Activated CD4-positive, alpha-beta T cell treated with anti-CD3 and anti-CD28 coated beads for 36 hours (primary cell): Measurements from ENCODE around the gene ARIH1. TPM values are rescaled to one million over a fixed set of nuclear protein-coding genes. Genes with fewer than 3 reads are reported as not detected.

Source experiments
- ATAC-seq: fragments of 200-7000 bp; cut with Tn5 transposase; one replicate; pipeline ENCODE4 v1.10.0; 2021; ENCODE audit warnings: mild to moderate bottlenecking, moderate library complexity
- CTCF ChIA-PET: fragments of 350-600 bp; sonication (Branson Sonifier 250); formaldehyde crosslinking; loops from one replicate; lab custom pipeline; 2021; ENCODE audit warnings: antibody characterized with exemption; lab: Charles Lee
- POLR2A ChIA-PET: fragments of 350-600 bp; sonication (Branson Sonifier 250); formaldehyde crosslinking; loops from one replicate; lab custom pipeline; 2021; ENCODE audit warnings: antibody characterized with exemption, inconsistent platforms; lab: Charles Lee
- DNase-seq: peaks from one replicate; pipeline ENCODE4 v3.0.0-alpha.2; 2020
- H3K27ac Mint-ChIP-seq: one replicate; pipeline ENCODE4 v1.8.0; 2021; ENCODE audit warnings: mixed read lengths
- H3K27me3 Mint-ChIP-seq: one replicate; pipeline ENCODE4 v1.8.0; 2021; ENCODE audit warnings: mixed read lengths
- H3K36me3 Mint-ChIP-seq: one replicate; pipeline ENCODE4 v1.8.0; 2021; ENCODE audit warnings: low read depth, mixed read lengths
- H3K4me1 Mint-ChIP-seq: one replicate; pipeline ENCODE4 v1.8.0; 2021; ENCODE audit warnings: mixed read lengths
- H3K4me3 Mint-ChIP-seq: one replicate; pipeline ENCODE4 v1.8.0; 2021; ENCODE audit warnings: mild to moderate bottlenecking, moderate library complexity, mixed read lengths
- H3K9me3 Mint-ChIP-seq: one replicate; pipeline ENCODE4 v1.8.0; 2021; ENCODE audit warnings: low read depth, mixed read lengths
- intact Hi-C, 2 experiments: fragments of 100-400 bp; cut with DNase I in 1 of 2; cut with micrococcal nuclease in 1 of 2; formaldehyde crosslinking; loops; one replicate each; pipeline versions ENCODE4 v1.14.2 to v1.15.1; 2022 to 2024; cut with DNase I, micrococcal nuclease
- total RNA-seq, 2 experiments: library from RNA; stranded (reverse); gene quantifications; one replicate each; pipeline ENCODE4 v1.2.3, GENCODE V29; 2021

The ARIH1 gene
- total RNA-seq, 2 experiments from 2014 or later, result 177 to 195 TPM

GRCh38 chr15:72536506-72536905 is 62.4 kb downstream of the ARIH1 start:
- ChIA-PET POLR2A (interaction anchor here (0.6 kb wide), 1 partner anchor 94 kb away, joined by 8 read pairs; no protein-coding TSS in a partner anchor), CTCF (interaction anchor here (0.7 kb wide), 2 partner anchors 9 to 151 kb away, joined by 3 read pairs; no protein-coding TSS in a partner anchor)
- Mint-ChIP-seq H3K27ac (no peak overlapping the region), H3K4me3 (no peak overlapping the region), H3K27me3 (no peaks in the 10 kb centered on the region), H3K36me3 (peaks cover 19% of the 10 kb centered on the region), H3K9me3 (peaks cover 8% of the 10 kb centered on the region), H3K4me1 (peaks cover 36% of the 10 kb centered on the region)
- no peak for DNase-seq
- intact Hi-C loops, result no loop called here
- no peak for ATAC-seq

- intact Hi-C loops, result no loop called here
Observed at GRCh38 chr15:72538931-72539330, 64.8 kb downstream of the ARIH1 start.

GRCh38 chr15:72540606-72541237 is 66.6 kb downstream of the ARIH1 start:
- Mint-ChIP-seq H3K9me3 (peaks cover 8% of the 10 kb centered on the region), H3K27ac (no peak overlapping the region), H3K27me3 (no peaks in the 10 kb centered on the region), H3K4me1 (peaks cover 13% of the 10 kb centered on the region), H3K36me3 (peaks cover 21% of the 10 kb centered on the region), H3K4me3 (no peak overlapping the region)
- intact Hi-C loops, result no loop called here
- DNase-seq (no peak), ATAC-seq (no peak)
- CTCF ChIA-PET, result interaction anchor here (0.6 to 1.4 kb wide), 2 partner anchors 20 to 314 kb away, joined by 3 read pairs; no protein-coding TSS in a partner anchor
- POLR2A ChIA-PET, result no interaction called here

More at GRCh38 chr15:72538931-72539330, 64.8 kb downstream of the ARIH1 start:
- Mint-ChIP-seq H3K36me3 (peaks cover 19% of the 10 kb centered on the region), H3K4me3 (no peak overlapping the region), H3K4me1 (peaks cover 30% of the 10 kb centered on the region), H3K27me3 (no peaks in the 10 kb centered on the region), H3K27ac (no peak overlapping the region), H3K9me3 (peaks cover 8% of the 10 kb centered on the region)
- ChIA-PET CTCF (no interaction called here), POLR2A (no interaction called here)
- no peak for ATAC-seq
- DNase-seq, result no peak

- POLR2A ChIA-PET, result no interaction called here
Observed at GRCh38 chr15:72541674-72542073, 67.5 kb downstream of the ARIH1 start.

GRCh38 chr15:72545156-72545555 is 71.0 kb downstream of the ARIH1 start:
- Mint-ChIP-seq H3K27ac (no peak overlapping the region), H3K9me3 (no peaks in the 10 kb centered on the region)
- CTCF ChIA-PET, result interaction anchor here (1.3 kb wide), 2 partner anchors 11 to 232 kb away, joined by 3 to 5 read pairs; no protein-coding TSS in a partner anchor

More at GRCh38 chr15:72541674-72542073, 67.5 kb downstream of the ARIH1 start:
- DNase-seq (no peak), ATAC-seq (no peak)
- Mint-ChIP-seq H3K4me1 (peaks cover 9% of the 10 kb centered on the region), H3K9me3 (peaks cover 8% of the 10 kb centered on the region), H3K27ac (no peak overlapping the region), H3K27me3 (no peaks in the 10 kb centered on the region), H3K4me3 (no peak overlapping the region), H3K36me3 (peaks cover 26% of the 10 kb centered on the region)
- CTCF ChIA-PET, result interaction anchor here (1.4 kb wide), 1 partner anchor 19 kb away, joined by 3 read pairs; no protein-coding TSS in a partner anchor
- intact Hi-C loops, result no loop called here

GRCh38 chr15:72554471-72555425 is 80.6 kb downstream of the ARIH1 start:
- H3K36me3 Mint-ChIP-seq, result peaks cover 20% of the 10 kb centered on the region
- DNase-seq, result peak; percentile 71
- no peaks in the 10 kb centered on the region for H3K27me3 Mint-ChIP-seq
- intact Hi-C loops, result no loop called here
- ChIA-PET CTCF (interaction anchor here (0.5 to 1.0 kb wide), 2 partner anchors 45 to 242 kb away, joined by 3 read pairs; no protein-coding TSS in a partner anchor), POLR2A (interaction anchor here (1.0 kb wide), 1 partner anchor 328 kb away, joined by 3 read pairs; no protein-coding TSS in a partner anchor)
- ATAC-seq, result peak; percentile 95
- H3K4me1 Mint-ChIP-seq, result peaks cover 16% of the 10 kb centered on the region
- peak overlapping the region; percentile 76 for H3K27ac Mint-ChIP-seq
- H3K9me3 Mint-ChIP-seq, result no peaks in the 10 kb centered on the region
- H3K4me3 Mint-ChIP-seq, result no peak overlapping the region

More at GRCh38 chr15:72545156-72545555, 71.0 kb downstream of the ARIH1 start:
- no peak overlapping the region for H3K4me3 Mint-ChIP-seq
- H3K4me1 Mint-ChIP-seq, result peaks cover 18% of the 10 kb centered on the region
- POLR2A ChIA-PET, result no interaction called here
- H3K36me3 Mint-ChIP-seq, result peaks cover 17% of the 10 kb centered on the region
- intact Hi-C loops, result no loop called here
- no peaks in the 10 kb centered on the region for H3K27me3 Mint-ChIP-seq
- no peak for DNase-seq
- no peak for ATAC-seq

- ChIA-PET CTCF (no interaction called here), POLR2A (no interaction called here)
- H3K9me3 Mint-ChIP-seq, result no peaks in the 10 kb centered on the region
- no peak overlapping the region for H3K4me3 Mint-ChIP-seq
- peaks cover 40% of the 10 kb centered on the region for H3K36me3 Mint-ChIP-seq
- intact Hi-C loops, result no loop called here
- no peak overlapping the region for H3K27ac Mint-ChIP-seq
- no peaks in the 10 kb centered on the region for H3K27me3 Mint-ChIP-seq
- peaks cover 8% of the 10 kb centered on the region for H3K4me1 Mint-ChIP-seq
- no peak for ATAC-seq
- no peak for DNase-seq
Observed at GRCh38 chr15:72559781-72560180, 85.7 kb downstream of the ARIH1 start.

GRCh38 chr15:72560458-72560857 is 86.3 kb downstream of the ARIH1 start:
- intact Hi-C loops, result no loop called here
- POLR2A ChIA-PET, result interaction anchor here (0.6 kb wide), 1 partner anchor 77 kb away, joined by 3 read pairs; no protein-coding TSS in a partner anchor
- ATAC-seq (no peak), DNase-seq (no peak)
- peaks cover 34% of the 10 kb centered on the region for H3K36me3 Mint-ChIP-seq
- CTCF ChIA-PET, result interaction anchor here (0.6 kb wide), 1 partner anchor 19 kb away, joined by 3 read pairs; no protein-coding TSS in a partner anchor
- peaks cover 3% of the 10 kb centered on the region for H3K4me1 Mint-ChIP-seq
- H3K27ac Mint-ChIP-seq, result no peak overlapping the region
- no peaks in the 10 kb centered on the region for H3K9me3 Mint-ChIP-seq
- no peak overlapping the region for H3K4me3 Mint-ChIP-seq
- H3K27me3 Mint-ChIP-seq, result no peaks in the 10 kb centered on the region

GRCh38 chr15:72562386-72562785 is 88.3 kb downstream of the ARIH1 start:
- no peaks in the 10 kb centered on the region for H3K9me3 Mint-ChIP-seq
- no peak overlapping the region for H3K4me3 Mint-ChIP-seq
- ATAC-seq (no peak), DNase-seq (no peak)
- H3K36me3 Mint-ChIP-seq, result peaks cover 28% of the 10 kb centered on the region
- CTCF ChIA-PET, result interaction anchor here (1.5 kb wide), 1 partner anchor 37 kb away, joined by 6 read pairs; no protein-coding TSS in a partner anchor
- H3K4me1 Mint-ChIP-seq, result no peaks in the 10 kb centered on the region
- POLR2A ChIA-PET, result no interaction called here
- H3K27ac Mint-ChIP-seq, result no peak overlapping the region
- no peaks in the 10 kb centered on the region for H3K27me3 Mint-ChIP-seq
- intact Hi-C loops, result no loop called here

- CTCF ChIA-PET, result interaction anchor here (1.5 kb wide), 1 partner anchor 37 kb away, joined by 6 read pairs; no protein-coding TSS in a partner anchor
- intact Hi-C loops, result no loop called here
- ATAC-seq (no peak), DNase-seq (no peak)
- H3K36me3 Mint-ChIP-seq, result peaks cover 31% of the 10 kb centered on the region
- no peak overlapping the region for H3K4me3 Mint-ChIP-seq
- no peaks in the 10 kb centered on the region for H3K9me3 Mint-ChIP-seq
- H3K4me1 Mint-ChIP-seq, result no peaks in the 10 kb centered on the region
- no peaks in the 10 kb centered on the region for H3K27me3 Mint-ChIP-seq
- POLR2A ChIA-PET, result interaction anchor here (0.6 kb wide), 1 partner anchor 337 kb away, joined by 3 read pairs; no protein-coding TSS in a partner anchor
- H3K27ac Mint-ChIP-seq, result peak overlapping the region; percentile 31
Observed at GRCh38 chr15:72562878-72563277, 88.7 kb downstream of the ARIH1 start.

GRCh38 chr15:72564091-72564490 is 90.0 kb downstream of the ARIH1 start:
- H3K9me3 Mint-ChIP-seq, result no peaks in the 10 kb centered on the region
- ChIA-PET CTCF (interaction anchor here (0.6 kb wide), 1 partner anchor 94 kb away, joined by 3 read pairs; no protein-coding TSS in a partner anchor), POLR2A (no interaction called here)
- H3K27me3 Mint-ChIP-seq, result no peaks in the 10 kb centered on the region
- H3K4me1 Mint-ChIP-seq, result no peaks in the 10 kb centered on the region
- intact Hi-C loops, result no loop called here
- H3K36me3 Mint-ChIP-seq, result peaks cover 29% of the 10 kb centered on the region
- ATAC-seq, result no peak
- H3K4me3 Mint-ChIP-seq, result no peak overlapping the region
- no peak overlapping the region for H3K27ac Mint-ChIP-seq
- no peak for DNase-seq
